K562 (cell line): Measurements from ENCODE around the gene PDK1. TPM values are rescaled to one million over a fixed set of nuclear protein-coding genes. Genes with fewer than 3 reads are reported as not detected.
A peak's percentile ranks its signal among the peaks of the same experiment; 100 is the strongest.

ENCODE experiments used
- ARHGAP35 ChIP-seq: fragments of 450-650 bp; IDR thresholded peaks from 2 replicates; pipeline ENCODE4 v1.6.1; 2018; ENCODE audit not compliant: partially characterized antibody
- CBX8 ChIP-seq: fragments of 200-600 bp; sonication (generic); IDR thresholded peaks from 2 replicates; pipeline ENCODE4 v1.6.1; 2012; ENCODE audit warnings: borderline replicate concordance, mixed run types, low read depth, mild to moderate bottlenecking, moderate library complexity, mixed read lengths, low read length, control low read depth, inconsistent platforms; ENCODE audit not compliant: poor library complexity, severe bottlenecking; ENCODE audit errors: extremely low read depth
- E2F6 ChIP-seq, 2 experiments: IDR thresholded peaks; 2 replicates each; pipeline ENCODE4 v1.6.1; 2011; ENCODE audit warnings: borderline replicate concordance in 1 of 2, control low read depth in 1 of 2, low read depth in 1 of 2, low read length in 1 of 2, mild to moderate bottlenecking in 1 of 2, mixed read lengths in 1 of 2, moderate library complexity in 1 of 2; ENCODE audit not compliant: insufficient read depth in 1 of 2, insufficient read length in 1 of 2, poor library complexity in 1 of 2, severe bottlenecking in 1 of 2; ENCODE audit errors: extremely low read depth in 1 of 2
- ETV6 ChIP-seq, 3 experiments: fragments of 150-350 bp in 1 of 3; sonication (generic) in 1 of 3; formaldehyde crosslinking in 1 of 3; IDR thresholded peaks; 2 replicates each; pipeline versions ENCODE4 v1.6.1 to v1.8.0; 2014 to 2022; ENCODE audit warnings: borderline replicate concordance in 2 of 3, low read depth in 2 of 3, antibody characterized with exemption in 1 of 3, low read length in 1 of 3, mild to moderate bottlenecking in 1 of 3, missing genetic modification reagents in 1 of 3
- FOXM1 ChIP-seq, 2 experiments: fragments of 450-650 bp in 1 of 2; sonication (generic) in 1 of 2; formaldehyde crosslinking in 1 of 2; IDR thresholded peaks; 2 replicates each; pipeline versions ENCODE4 v1.6.1 to v1.9.0; 2017 to 2022; ENCODE audit warnings: low read depth in 2 of 2, mild to moderate bottlenecking in 2 of 2, missing genetic modification reagents in 1 of 2, moderate library complexity in 1 of 2
- KDM4B ChIP-seq, 2 experiments: fragments of 450-650 bp in 1 of 2; sonication (generic) in 1 of 2; IDR thresholded peaks; 2 replicates each; pipeline ENCODE4 v1.6.1; 2016 to 2017; ENCODE audit warnings: borderline replicate concordance in 2 of 2, antibody characterized with exemption in 1 of 2, low read depth in 1 of 2, mild to moderate bottlenecking in 1 of 2
- KLF1 ChIP-seq: fragments of 450-650 bp; IDR thresholded peaks from 2 replicates; pipeline ENCODE4 v1.6.1; 2016; ENCODE audit warnings: missing genetic modification characterization, missing compliant biosample characterization
- MTA1 ChIP-seq: fragments of 450-650 bp; IDR thresholded peaks from 2 replicates; pipeline ENCODE4 v1.6.1; 2017; ENCODE audit warnings: borderline replicate concordance
- MYC ChIP-seq, 2 experiments: fragments of 250-450 bp in 1 of 2; sonication (Bioruptor Pico) in 1 of 2; IDR thresholded peaks; 2 replicates each; pipeline versions ENCODE4 v1.5.1 to v1.6.1; 2012 to 2021; ENCODE audit warnings: low read depth in 2 of 2, borderline replicate concordance in 1 of 2, improper control_type of control experiment in 1 of 2, low read length in 1 of 2, mild to moderate bottlenecking in 1 of 2, moderate library complexity in 1 of 2
- PRPF4 ChIP-seq: fragments of 200-400 bp; formaldehyde crosslinking; IDR thresholded peaks from one replicate; pipeline ENCODE4 v1.6.1; 2017; ENCODE audit warnings: low read length, low read depth, mild to moderate bottlenecking; ENCODE audit not compliant: insufficient read depth, poor library complexity, severe bottlenecking
- ZBTB40 ChIP-seq, 2 experiments: fragments of 450-650 bp in 1 of 2; sonication (generic) in 1 of 2; formaldehyde crosslinking in 1 of 2; IDR thresholded peaks; 2 replicates each; pipeline versions ENCODE4 v1.7.1 to v1.9.0; 2016 to 2022; ENCODE audit warnings: inconsistent platforms in 1 of 2, mild to moderate bottlenecking in 1 of 2, missing genetic modification reagents in 1 of 2
- ZNF696 ChIP-seq: fragments of 250-450 bp; sonication (Bioruptor Pico); conservative IDR thresholded peaks from 2 replicates; pipeline ENCODE4 v1.4.0; 2020; ENCODE audit warnings: mild to moderate bottlenecking, moderate library complexity
- ZNF766 ChIP-seq: fragments of 200-800 bp; sonication (Bioruptor generic); conservative IDR thresholded peaks from 2 replicates; pipeline ENCODE4 v1.6.1; 2016; ENCODE audit warnings: missing genetic modification characterization, missing compliant biosample characterization
- polyA plus RNA-seq, 8 experiments: library from polyadenylated mRNA; depleted of rRNA in 4 of 8; stranded (reverse) in 5 of 8; unstranded in 3 of 8; fragments of >200 nt; fragmentation: Nextera tagmentation in 2 of 8; fragmentation: Illumina TruSeq in 1 of 8; extraction: Ambion mirVana in 2 of 8; extraction: Trizol in 1 of 8; gene quantifications; 2 replicates each; pipeline versions ENCODE4 v1.2.1 to v1.2.3, GENCODE V29; 2011 to 2014; ENCODE audit warnings: inconsistent platforms in 1 of 8, missing spikeins in 1 of 8
- total RNA-seq, 7 experiments: library from RNA; depleted of rRNA in 6 of 7; stranded (reverse); fragments of >200 nt in 6 of 7; fragmentation: Illumina TruSeq in 2 of 7; extraction: Trizol in 2 of 7; gene quantifications; 2 replicates each; pipeline versions ENCODE4 v1.2.1 to v1.2.3, GENCODE V29; 2011 to 2021; ENCODE audit warnings: low replicate concordance in 1 of 7

The PDK1 gene
- total and polyA plus RNA-seq, 9 of the 15 experiments (the other 6 are each of a cell fraction or from before 2014, with no cell fraction given): 3.5 to 176 (median 13.9) TPM

GRCh38 chr2:172555522-172556283 lies at the start of gene PDK1 (continued):
- TF ChIP-seq MTA1 (0 out of 2 replicates have a peak, but pooled peaks have one; percentile 38), CBX8 (no peak), ZNF766 (no peak), ZNF696 (CRISPR knock-in tag) (no peak), ZBTB40 (IDR thresholded peaks at IDR 0.05) (no peak), ZBTB40 (CRISPR knock-in tag; IDR thresholded peaks at IDR 0.05) (no peak), KLF1 (tag) (no peak), FOXM1 (IDR thresholded peaks at IDR 0.05; ENCODE audit: low read depth) (no peak), FOXM1 (CRISPR knock-in tag; IDR thresholded peaks at IDR 0.05; ENCODE audit: low read depth) (no peak; the same call in 1 of the 2 replicates), KDM4B (IDR thresholded peaks at IDR 0.05; ENCODE audit: borderline replicate concordance in 2 of 2, low read depth in 1 of 2) (no peak), E2F6 (IDR thresholded peaks at IDR 0.05; ENCODE audit: borderline replicate concordance in 1 of 2, extremely low read depth in 1 of 2, insufficient read depth in 1 of 2, insufficient read length in 1 of 2, low read depth in 1 of 2, low read length in 1 of 2, poor library complexity in 1 of 2, severe bottlenecking in 1 of 2) (peak; percentile 84 to 89), MYC (IDR thresholded peaks at IDR 0.05; ENCODE audit: low read depth, low read length) (peak; percentile 83), MYC (CRISPR knock-in tag; IDR thresholded peaks at IDR 0.05; ENCODE audit: borderline replicate concordance, low read depth) (peak; percentile 68; the same call in 1 of the 2 replicates), ETV6 (IDR thresholded peaks at IDR 0.05; ENCODE audit: borderline replicate concordance in 1 of 2, low read depth in 2 of 2, low read length in 1 of 2) (no peak), ETV6 (CRISPR knock-in tag; IDR thresholded peaks at IDR 0.05; ENCODE audit: borderline replicate concordance) (peak; percentile 17; the same call in 1 of the 2 replicates), PRPF4 (no peak), ARHGAP35 (no peak)
